HCT116 (cell line): ENCODE measurements around the gene FXYD2. TPM values are rescaled to one million over a fixed set of nuclear protein-coding genes. Genes with fewer than 3 reads are reported as not detected.

ENCODE experiments used
- ATAC-seq: fragments of 200-7000 bp; cut with Tn5 transposase; 2 replicates; pipeline ENCODE4 v1.9.1; 2020; ENCODE audit warnings: mild to moderate bottlenecking, moderate library complexity
- BruUV-seq: library from RNA; stranded (reverse); fragments of 400-500 nt; replicated peaks from 2 replicates; lab custom pipeline; 2021; lab: Mats Ljungman, UMichigan
- CTCF ChIA-PET: fragments of 300-600 bp; sonication (Branson Sonifier 250); formaldehyde crosslinking; loops from one replicate; lab custom pipeline; 2021; ENCODE audit warnings: antibody characterized with exemption; lab: Charles Lee
- POLR2A ChIA-PET: fragments of 300-600, 350-600 bp; sonication (Branson Sonifier 250); formaldehyde crosslinking; loops from one replicate; lab custom pipeline; 2021; ENCODE audit warnings: antibody characterized with exemption; lab: Charles Lee
- RAD21 ChIA-PET, 2 experiments: fragments of 300-600 bp; sonication (Branson Sonifier 250); formaldehyde crosslinking; loops; one replicate each; lab custom pipeline; 2023; ENCODE audit warnings: low total read pairs in 2 of 2; ENCODE audit not compliant: uncharacterized antibody in 2 of 2, unreplicated experiment in 2 of 2, low non-redundant PET in 1 of 2; lab: Charles Lee
- DNase-seq: peaks from one replicate; pipeline ENCODE4 v3.0.0-alpha.2; 2010; ENCODE audit warnings: low read depth, low spot score
- H2AFZ ChIP-seq: fragments of 200-600 bp; shearing (Covaris generic), sonication (generic); 2 replicates; pipeline ENCODE4 v1.6.1; 2017; ENCODE audit warnings: low read depth, mixed run types, mixed read lengths, antibody characterized with exemption, low read length; ENCODE audit not compliant: poor library complexity, severe bottlenecking
- H3K27ac ChIP-seq: 2 replicates; pipeline ENCODE4 v1.5.1; 2012; ENCODE audit warnings: low read depth, low read length
- H3K27me3 ChIP-seq: fragments of 200-600 bp; sonication (generic); 2 replicates; pipeline ENCODE4 v1.6.1; 2016; ENCODE audit warnings: mixed run types, low read length, mixed read lengths; ENCODE audit not compliant: insufficient read depth
- H3K36me3 ChIP-seq, 2 experiments: fragments of 200-500 bp in 1 of 2; fragments of 200-600 bp in 1 of 2; sonication (Bioruptor generic) in 1 of 2; sonication (generic) in 1 of 2; 2 replicates each; pipeline versions ENCODE4 v1.5.1 to v1.6.1; 2014 to 2016; ENCODE audit warnings: low read length in 2 of 2, inconsistent platforms in 1 of 2, mixed read lengths in 1 of 2, mixed run types in 1 of 2; ENCODE audit not compliant: insufficient read depth in 2 of 2, control insufficient read depth in 1 of 2
- H3K4me1 ChIP-seq, 2 experiments: fragments of 200-600 bp in 1 of 2; sonication (generic) in 1 of 2; 2 replicates each; pipeline versions ENCODE4 v1.5.1 to v1.6.1; 2012 to 2017; ENCODE audit warnings: low read length in 2 of 2, inconsistent platforms in 1 of 2, mild to moderate bottlenecking in 1 of 2, mixed read lengths in 1 of 2, mixed run types in 1 of 2, moderate library complexity in 1 of 2; ENCODE audit not compliant: insufficient read depth in 2 of 2, control insufficient read depth in 1 of 2
- H3K4me2 ChIP-seq: fragments of 200-600 bp; sonication (generic); 2 replicates; pipeline ENCODE4 v1.6.1; 2017; ENCODE audit warnings: mixed run types, low read length, mixed read lengths
- H3K4me3 ChIP-seq, 2 experiments: fragments of 200-600 bp in 1 of 2; sonication (generic) in 1 of 2; replicated peaks in 1 of 2; 2 replicates each; pipeline ENCODE4 v1.5.1; 2011 to 2016; ENCODE audit warnings: low read length in 2 of 2, control low read depth in 1 of 2, low read depth in 1 of 2, mild to moderate bottlenecking in 1 of 2, mixed read lengths in 1 of 2, mixed run types in 1 of 2
- H3K79me2 ChIP-seq: fragments of 200-600 bp; sonication (generic); 2 replicates; pipeline ENCODE4 v1.6.1; 2017; ENCODE audit warnings: mild to moderate bottlenecking, mixed run types, low read length, moderate library complexity, mixed read lengths; ENCODE audit not compliant: insufficient read depth
- H3K9ac ChIP-seq: fragments of 200-600 bp; sonication (generic); 2 replicates; pipeline ENCODE4 v1.6.1; 2016; ENCODE audit warnings: low read length, mixed read lengths
- H3K9me2 ChIP-seq: fragments of 200-600 bp; sonication (generic), shearing (Covaris generic); 2 replicates; pipeline ENCODE4 v1.6.1; 2017; ENCODE audit warnings: mixed run types, mild to moderate bottlenecking, moderate library complexity; ENCODE audit not compliant: insufficient read depth
- H3K9me3 ChIP-seq, 2 experiments: fragments of 200-500 bp in 1 of 2; fragments of 200-600 bp in 1 of 2; sonication (Bioruptor generic) in 1 of 2; sonication (generic) in 1 of 2; 2 replicates each; pipeline ENCODE4 v1.6.1; 2014 to 2017; ENCODE audit warnings: low read length in 2 of 2, mixed read lengths in 2 of 2, inconsistent platforms in 1 of 2, low read depth in 1 of 2, mild to moderate bottlenecking in 1 of 2, mixed run types in 1 of 2, moderate library complexity in 1 of 2; ENCODE audit not compliant: control insufficient read depth in 1 of 2, insufficient read depth in 1 of 2
- H4K20me1 ChIP-seq: fragments of 200-600 bp; sonication (generic), shearing (Covaris generic); 2 replicates; pipeline ENCODE4 v1.6.1; 2017; ENCODE audit warnings: mixed run types, mild to moderate bottlenecking, moderate library complexity; ENCODE audit not compliant: insufficient read depth
- CTCF ChIP-seq, 3 experiments: fragments of 200-600 bp in 1 of 3; sonication (generic) in 1 of 3; IDR thresholded peaks in 2 of 3; conservative IDR thresholded peaks in 1 of 3; 2 replicates each; pipeline ENCODE4 v1.5.1; 2012 to 2017; ENCODE audit warnings: low read depth in 2 of 3, low read length in 2 of 3, antibody characterized with exemption in 1 of 3, borderline replicate concordance in 1 of 3, control low read depth in 1 of 3, mild to moderate bottlenecking in 1 of 3, mixed read lengths in 1 of 3, mixed run types in 1 of 3, moderate library complexity in 1 of 3; ENCODE audit not compliant: insufficient read depth in 1 of 3
- TCF7L2 ChIP-seq: IDR thresholded peaks from 2 replicates; pipeline ENCODE4 v1.7.0; 2011; ENCODE audit warnings: borderline replicate concordance, inconsistent platforms; ENCODE audit not compliant: insufficient read depth, insufficient read length; ENCODE audit errors: extremely low read depth
- YY1 ChIP-seq: IDR thresholded peaks from 2 replicates; pipeline ENCODE4 v1.6.1; 2011; ENCODE audit warnings: low read length, low read depth, moderate library complexity, mild to moderate bottlenecking; ENCODE audit not compliant: insufficient replicate concordance; ENCODE audit errors: extremely low read depth
- ZBTB33 ChIP-seq: IDR thresholded peaks from 2 replicates; pipeline ENCODE4 v1.6.1; 2011; ENCODE audit warnings: mild to moderate bottlenecking, low read length, moderate library complexity; ENCODE audit not compliant: insufficient replicate concordance; ENCODE audit errors: extremely low read depth
- intact Hi-C: fragments of 100-400 bp; cut with micrococcal nuclease; formaldehyde crosslinking; loops from 2 replicates; pipeline ENCODE4 v1.10.0; 2022
- total RNA-seq: library from RNA; stranded (reverse); gene quantifications from one replicate; pipeline ENCODE4 v1.2.1, GENCODE V29; 2021; ENCODE audit not compliant: unreplicated experiment

Gene FXYD2
- total RNA-seq, 1 experiment from 2014 or later: 0.52 TPM

GRCh38 chr11:117786135-117786870, 38.2 kb downstream of the FXYD2 start (continued):
- no peak for TF ChIP-seq TCF7L2
- TF ChIP-seq CTCF (IDR thresholded peaks at IDR 0.05 in 2 of 3, conservative IDR thresholded peaks at IDR 0.05 in 1 of 3; ENCODE audit: borderline replicate concordance in 1 of 3, insufficient read depth in 1 of 3, low read depth in 2 of 3, low read length in 2 of 3): no peak
- no peak for TF ChIP-seq ZBTB33
- TF ChIP-seq YY1: no peak
- TF ChIP-seq, all 23 proteins: peak for 0

- Histone ChIP-seq H4K20me1 (no peaks in the 10 kb centered on the region), H2AFZ (no peak overlapping the region), H3K9me2 (no peaks in the 10 kb centered on the region), H3K4me1 (no peaks in the 10 kb centered on the region), H3K27me3 (peaks cover 90% of the 10 kb centered on the region), H3K4me3 (no peak overlapping the region), H3K36me3 (no peaks in the 10 kb centered on the region), H3K4me2 (no peak overlapping the region), H3K9me3 (no peaks in the 10 kb centered on the region), H3K79me2 (no peaks in the 10 kb centered on the region), H3K9ac (no peak overlapping the region), H3K27ac (no peak overlapping the region)
- RAD21 ChIA-PET: no interaction called here
- TF ChIP-seq TCF7L2 (no peak), CTCF (IDR thresholded peaks at IDR 0.05 in 2 of 3, conservative IDR thresholded peaks at IDR 0.05 in 1 of 3; ENCODE audit: borderline replicate concordance in 1 of 3, insufficient read depth in 1 of 3, low read depth in 2 of 3, low read length in 2 of 3) (no peak)
- ATAC-seq: no peak
- POLR2A ChIA-PET: no interaction called here
- no TSS peak for BruUV-seq
- CTCF ChIA-PET: no interaction called here
- intact Hi-C loops: no loop called here
- DNase-seq: no peak
Observed at GRCh38 chr11:117782101-117782500, 42.4 kb downstream of the FXYD2 start.
